Liver (tissue), 3 donors: ENCODE results near the gene RBM15B.

ENCODE experiments used
- CTCF ChIP-seq: fragments of 150-350 bp; IDR thresholded peaks from 2 replicates; pipeline ENCODE4 v1.5.1; 2017; ENCODE audit warnings: improper control_type of control experiment, low read depth, low read length; ENCODE audit not compliant: missing input control
- GABPA ChIP-seq, 2 donors: IDR thresholded peaks in 1 of 2; conservative IDR thresholded peaks in 1 of 2; 2 replicates each; pipeline ENCODE4 v1.6.1; 2016; ENCODE audit warnings: antibody characterized with exemption in 2 of 2, mild to moderate bottlenecking in 1 of 2, moderate library complexity in 1 of 2
- HNF4G ChIP-seq: IDR thresholded peaks from 2 replicates; pipeline ENCODE4 v1.6.1; 2016; ENCODE audit warnings: antibody characterized with exemption
- JUND ChIP-seq, 2 donors: IDR thresholded peaks; 2 replicates each; pipeline ENCODE4 v1.6.1; 2016; ENCODE audit warnings: antibody characterized with exemption in 2 of 2
- RAD21 ChIP-seq, 2 donors: IDR thresholded peaks; 2 replicates each; pipeline ENCODE4 v1.6.1; 2016; ENCODE audit warnings: antibody characterized with exemption in 2 of 2, mild to moderate bottlenecking in 2 of 2
- SP1 ChIP-seq: IDR thresholded peaks from 2 replicates; pipeline ENCODE4 v1.6.1; 2018; ENCODE audit warnings: antibody characterized with exemption, mild to moderate bottlenecking
- TAF1 ChIP-seq: conservative IDR thresholded peaks from 2 replicates; pipeline ENCODE4 v1.6.1; 2016; ENCODE audit warnings: antibody characterized with exemption, mild to moderate bottlenecking
- YY1 ChIP-seq: IDR thresholded peaks from 2 replicates; pipeline ENCODE4 v1.6.1; 2016; ENCODE audit warnings: antibody characterized with exemption, mild to moderate bottlenecking
- TF ChIP-seq, protein P1 (sequence below): IDR thresholded peaks from 2 replicates; pipeline ENCODE4 v1.6.1; 2016; ENCODE audit warnings: antibody characterized with exemption, mild to moderate bottlenecking
- TF ChIP-seq, protein P2 (sequence below): IDR thresholded peaks from 2 replicates; pipeline ENCODE4 v1.6.1; 2016; ENCODE audit warnings: antibody characterized with exemption
- TF ChIP-seq, protein P3 (sequence below): IDR thresholded peaks from 2 replicates; pipeline ENCODE4 v1.6.1; 2016; ENCODE audit warnings: antibody characterized with exemption
- donor health status: healthy.
- donor health status: healthy.

DNA sequence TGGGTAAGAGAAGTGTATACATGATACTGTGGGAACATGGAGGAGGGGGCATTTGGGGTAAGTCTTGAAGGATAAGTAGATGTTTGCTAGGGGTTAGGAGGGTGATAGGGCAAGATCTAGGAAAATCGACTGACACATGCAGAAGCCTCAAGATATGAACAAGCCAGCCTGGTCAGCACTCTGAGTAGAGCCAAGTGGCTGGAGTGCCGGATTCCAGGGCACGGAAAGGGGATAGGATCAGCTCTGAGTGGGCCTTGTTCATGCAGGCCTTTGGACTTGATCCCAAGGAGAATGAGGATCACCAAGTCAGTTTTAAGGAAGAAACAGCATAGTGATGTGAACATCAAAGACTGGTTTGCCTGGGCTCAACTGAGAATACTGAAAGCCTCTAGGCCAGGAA, 30.3 kb upstream of the RBM15B start:
- TF ChIP-seq, protein P1, sequence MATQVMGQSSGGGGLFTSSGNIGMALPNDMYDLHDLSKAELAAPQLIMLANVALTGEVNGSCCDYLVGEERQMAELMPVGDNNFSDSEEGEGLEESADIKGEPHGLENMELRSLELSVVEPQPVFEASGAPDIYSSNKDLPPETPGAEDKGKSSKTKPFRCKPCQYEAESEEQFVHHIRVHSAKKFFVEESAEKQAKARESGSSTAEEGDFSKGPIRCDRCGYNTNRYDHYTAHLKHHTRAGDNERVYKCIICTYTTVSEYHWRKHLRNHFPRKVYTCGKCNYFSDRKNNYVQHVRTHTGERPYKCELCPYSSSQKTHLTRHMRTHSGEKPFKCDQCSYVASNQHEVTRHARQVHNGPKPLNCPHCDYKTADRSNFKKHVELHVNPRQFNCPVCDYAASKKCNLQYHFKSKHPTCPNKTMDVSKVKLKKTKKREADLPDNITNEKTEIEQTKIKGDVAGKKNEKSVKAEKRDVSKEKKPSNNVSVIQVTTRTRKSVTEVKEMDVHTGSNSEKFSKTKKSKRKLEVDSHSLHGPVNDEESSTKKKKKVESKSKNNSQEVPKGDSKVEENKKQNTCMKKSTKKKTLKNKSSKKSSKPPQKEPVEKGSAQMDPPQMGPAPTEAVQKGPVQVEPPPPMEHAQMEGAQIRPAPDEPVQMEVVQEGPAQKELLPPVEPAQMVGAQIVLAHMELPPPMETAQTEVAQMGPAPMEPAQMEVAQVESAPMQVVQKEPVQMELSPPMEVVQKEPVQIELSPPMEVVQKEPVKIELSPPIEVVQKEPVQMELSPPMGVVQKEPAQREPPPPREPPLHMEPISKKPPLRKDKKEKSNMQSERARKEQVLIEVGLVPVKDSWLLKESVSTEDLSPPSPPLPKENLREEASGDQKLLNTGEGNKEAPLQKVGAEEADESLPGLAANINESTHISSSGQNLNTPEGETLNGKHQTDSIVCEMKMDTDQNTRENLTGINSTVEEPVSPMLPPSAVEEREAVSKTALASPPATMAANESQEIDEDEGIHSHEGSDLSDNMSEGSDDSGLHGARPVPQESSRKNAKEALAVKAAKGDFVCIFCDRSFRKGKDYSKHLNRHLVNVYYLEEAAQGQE = no peak
- TF ChIP-seq, protein P2, sequence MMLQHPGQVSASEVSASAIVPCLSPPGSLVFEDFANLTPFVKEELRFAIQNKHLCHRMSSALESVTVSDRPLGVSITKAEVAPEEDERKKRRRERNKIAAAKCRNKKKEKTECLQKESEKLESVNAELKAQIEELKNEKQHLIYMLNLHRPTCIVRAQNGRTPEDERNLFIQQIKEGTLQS = no peak
- TF ChIP-seq, protein P3, sequence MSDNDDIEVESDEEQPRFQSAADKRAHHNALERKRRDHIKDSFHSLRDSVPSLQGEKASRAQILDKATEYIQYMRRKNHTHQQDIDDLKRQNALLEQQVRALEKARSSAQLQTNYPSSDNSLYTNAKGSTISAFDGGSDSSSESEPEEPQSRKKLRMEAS = no peak
- TF ChIP-seq CTCF (no peak), GABPA (IDR thresholded peaks at IDR 0.05 in 1 of 2, conservative IDR thresholded peaks at IDR 0.05 in 1 of 2) (no peak), SP1 (no peak), HNF4G (no peak), TAF1 (no peak), YY1 (no peak), RAD21 (IDR thresholded peaks at IDR 0.05) (no peak), JUND (IDR thresholded peaks at IDR 0.05) (no peak)
